Body of pancreas (tissue), 4 donors: ENCODE data around the gene HMOX2. TPM values are rescaled to one million over a fixed set of nuclear protein-coding genes. Genes with fewer than 3 reads are reported as not detected.

Experiments
- ATAC-seq: fragments of 150-250 bp; one replicate; pipeline ENCODE4 v1.9.1; 2016
- DNase-seq, 4 donors: peaks; one replicate each; pipeline ENCODE4 v3.0.0-alpha.2; 2019
- H3K27ac ChIP-seq, 4 donors: fragments of 200-600 bp; sonication (generic); 1 replicate in 3 of 4; 2 replicates in 1 of 4; pipeline versions ENCODE4 v1.5.1 to v1.6.1; 2016 to 2019; ENCODE audit warnings: mild to moderate bottlenecking in 1 of 4, mixed read lengths in 1 of 4, moderate library complexity in 1 of 4
- H3K27me3 ChIP-seq, 2 donors: fragments of 200-600 bp; sonication (generic); one replicate each; pipeline ENCODE4 v1.6.0; 2016; ENCODE audit warnings: mild to moderate bottlenecking in 1 of 2
- H3K36me3 ChIP-seq, 2 donors: fragments of 200-600 bp; sonication (generic); replicated peaks in 1 of 2; 2 replicates each; pipeline ENCODE4 v1.5.1; 2016; ENCODE audit warnings: low read depth in 2 of 2; ENCODE audit not compliant: insufficient read depth in 1 of 2
- H3K4me1 ChIP-seq: fragments of 200-600 bp; sonication (generic); one replicate; pipeline ENCODE4 v1.6.0; 2016
- H3K4me3 ChIP-seq, 2 donors: fragments of 200-600 bp; sonication (generic); 1 replicate in 1 of 2; 2 replicates in 1 of 2; pipeline ENCODE4 v1.5.1; 2016 to 2019
- H3K9me3 ChIP-seq, 3 donors: fragments of 200-600 bp; sonication (generic); 1 replicate in 2 of 3; 2 replicates in 1 of 3; pipeline ENCODE4 v1.5.1; 2016
- POLR2A ChIP-seq, 3 donors: fragments of 450-650 bp; IDR thresholded peaks; one replicate each; pipeline ENCODE4 v1.6.1; 2016; ENCODE audit warnings: antibody characterized with exemption in 3 of 3, mild to moderate bottlenecking in 2 of 3
- WGBS, 2 donors: methylation state at CpG; one replicate each; pipeline ENCODE4 v1.1.5; 2017; 5-methylcytosine and 5-hydroxymethylcytosine counted together
- intact Hi-C: fragments of 100-400 bp; cut with DNase I; formaldehyde crosslinking; loops from one replicate; pipeline ENCODE4 v1.15.1; 2023
- total RNA-seq, 2 donors: library from RNA; depleted of rRNA; stranded (reverse); fragments of >200 nt; gene quantifications; one replicate each; pipeline ENCODE4 v1.1.0, GENCODE V29; 2016
- TF ChIP-seq, protein P1 (sequence below), 7 experiments: fragments of 450-650 bp in 4 of 7; fragments of 200-600 bp in 3 of 7; sonication (generic) in 3 of 7; IDR thresholded peaks; one replicate each; pipeline ENCODE4 v1.5.1; 2016 to 2019; ENCODE audit warnings: antibody characterized with exemption in 7 of 7

Gene HMOX2
- total RNA-seq, 2 donors from 2014 or later: 18.4 to 115 TPM

DNA sequence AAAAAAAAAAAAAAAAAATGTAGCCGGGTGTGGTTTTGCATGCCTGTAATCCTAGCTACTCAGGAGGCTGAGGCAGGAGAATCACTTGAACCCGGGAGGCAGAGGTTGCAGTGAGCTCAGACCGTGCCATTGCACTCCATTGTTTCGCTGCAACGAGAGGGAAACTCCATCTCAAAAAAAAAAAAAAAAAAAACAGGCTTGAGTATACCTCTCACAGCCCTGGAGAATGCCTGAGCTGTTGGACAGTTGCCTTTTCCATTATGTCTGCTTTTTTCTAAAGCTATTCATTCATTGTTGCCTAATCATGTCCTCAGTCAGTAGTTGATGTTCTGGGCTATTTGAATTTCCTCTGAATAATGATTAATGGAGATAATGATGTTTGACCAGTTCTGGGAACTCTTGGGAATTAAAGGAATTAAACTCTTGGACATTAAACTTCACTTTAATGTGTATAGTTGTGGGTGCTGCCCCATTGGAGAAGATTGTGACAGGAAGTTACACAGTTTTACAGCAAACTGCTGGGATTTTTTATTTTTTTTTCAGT is 11.8 kb downstream of the HMOX2 start:
- intact Hi-C loops: no loop called here
- DNase-seq (peak in 3 of 4 donors; percentile 38 to 53 (median 41)), ATAC-seq (peak; percentile 66)
- TF ChIP-seq, protein P1, sequence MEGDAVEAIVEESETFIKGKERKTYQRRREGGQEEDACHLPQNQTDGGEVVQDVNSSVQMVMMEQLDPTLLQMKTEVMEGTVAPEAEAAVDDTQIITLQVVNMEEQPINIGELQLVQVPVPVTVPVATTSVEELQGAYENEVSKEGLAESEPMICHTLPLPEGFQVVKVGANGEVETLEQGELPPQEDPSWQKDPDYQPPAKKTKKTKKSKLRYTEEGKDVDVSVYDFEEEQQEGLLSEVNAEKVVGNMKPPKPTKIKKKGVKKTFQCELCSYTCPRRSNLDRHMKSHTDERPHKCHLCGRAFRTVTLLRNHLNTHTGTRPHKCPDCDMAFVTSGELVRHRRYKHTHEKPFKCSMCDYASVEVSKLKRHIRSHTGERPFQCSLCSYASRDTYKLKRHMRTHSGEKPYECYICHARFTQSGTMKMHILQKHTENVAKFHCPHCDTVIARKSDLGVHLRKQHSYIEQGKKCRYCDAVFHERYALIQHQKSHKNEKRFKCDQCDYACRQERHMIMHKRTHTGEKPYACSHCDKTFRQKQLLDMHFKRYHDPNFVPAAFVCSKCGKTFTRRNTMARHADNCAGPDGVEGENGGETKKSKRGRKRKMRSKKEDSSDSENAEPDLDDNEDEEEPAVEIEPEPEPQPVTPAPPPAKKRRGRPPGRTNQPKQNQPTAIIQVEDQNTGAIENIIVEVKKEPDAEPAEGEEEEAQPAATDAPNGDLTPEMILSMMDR (IDR thresholded peaks at IDR 0.05): no peak
- TF ChIP-seq POLR2A (IDR thresholded peaks at IDR 0.05): no peak
- no peaks in the 10 kb centered on the region for H3K9me3 ChIP-seq
- WGBS, 2 donors: 14 to 22% methylated on average over 5 of the region's 5 CpGs
- no peaks in the 10 kb centered on the region for H3K27me3 ChIP-seq
- no peaks in the 10 kb centered on the region for H3K36me3 ChIP-seq
- no peak overlapping the region for H3K4me3 ChIP-seq
- peak overlapping the region in 3 of 4 donors; percentile 39 to 76 (median 74) for H3K27ac ChIP-seq
- peaks cover 57% of the 10 kb centered on the region for H3K4me1 ChIP-seq

DNA sequence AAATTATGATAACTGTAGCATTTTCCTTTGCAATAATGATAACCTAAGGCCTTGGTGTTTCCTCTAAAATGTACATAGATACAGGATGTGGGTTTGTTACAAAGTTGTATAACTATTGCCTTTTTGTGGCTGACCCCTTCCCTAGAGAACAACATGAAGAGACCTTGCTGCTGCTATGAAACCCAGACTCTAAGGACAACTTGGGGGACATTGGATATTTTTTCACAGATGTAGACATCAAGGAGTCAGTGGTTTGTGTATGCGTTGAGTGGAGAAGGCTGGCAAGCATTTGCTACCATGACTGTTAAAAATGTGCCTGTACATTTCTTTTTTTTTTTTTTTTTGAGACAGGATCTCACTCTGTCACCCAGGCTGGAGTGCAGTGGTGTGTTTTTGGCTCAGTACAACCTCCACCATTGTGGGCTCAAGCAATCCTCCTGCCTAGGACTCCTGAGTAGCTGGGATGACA is 12.3 kb downstream of the HMOX2 start:
- ATAC-seq: no peak

DNA sequence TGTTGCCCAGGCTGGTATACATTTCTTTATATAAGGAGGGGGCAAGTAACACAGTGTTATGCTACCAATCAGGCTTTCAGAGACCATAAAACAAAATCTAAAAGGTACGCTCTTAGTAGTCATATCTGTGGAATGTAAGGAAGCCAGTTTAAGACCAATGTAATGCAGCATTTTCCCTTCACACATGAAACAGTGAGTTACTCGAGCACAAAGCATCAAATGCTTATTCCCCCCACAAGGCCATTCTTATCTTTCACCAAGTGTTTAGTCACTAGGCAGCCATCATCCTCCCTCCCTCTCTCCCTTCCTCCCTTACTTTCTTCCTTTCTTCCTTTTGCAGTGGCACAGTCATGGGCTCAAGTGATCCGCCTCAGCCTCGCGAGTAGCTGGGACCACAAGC is 12.8 kb downstream of the HMOX2 start:
- Histone ChIP-seq H3K27me3 (no peaks in the 10 kb centered on the region), H3K9me3 (no peaks in the 10 kb centered on the region), H3K27ac (peak overlapping the region in 2 of 4 donors; percentile 39 to 76), H3K4me3 (no peak overlapping the region), H3K36me3 (no peaks in the 10 kb centered on the region), H3K4me1 (peaks cover 57% of the 10 kb centered on the region)
- ATAC-seq: no peak
- 88% methylated on average over 5 of the region's 5 CpGs for WGBS, 2 donors
- TF ChIP-seq, protein P1 (IDR thresholded peaks at IDR 0.05): no peak
- TF ChIP-seq POLR2A (IDR thresholded peaks at IDR 0.05): no peak
- no peak for DNase-seq
- intact Hi-C loops: no loop called here

More for the DNA sequence above, 12.3 kb downstream of the HMOX2 start:
- TF ChIP-seq, protein P1 (IDR thresholded peaks at IDR 0.05): no peak
- TF ChIP-seq POLR2A (IDR thresholded peaks at IDR 0.05): no peak
- no peak for DNase-seq
- Histone ChIP-seq H3K36me3 (no peaks in the 10 kb centered on the region), H3K4me3 (no peak overlapping the region), H3K9me3 (no peaks in the 10 kb centered on the region), H3K27me3 (no peaks in the 10 kb centered on the region), H3K27ac (peak overlapping the region in 2 of 4 donors; percentile 39 to 76), H3K4me1 (peaks cover 57% of the 10 kb centered on the region)
- WGBS, 2 donors: 65 to 79% methylated on average over 1 of the region's 1 CpG
- intact Hi-C loops: no loop called here

DNA sequence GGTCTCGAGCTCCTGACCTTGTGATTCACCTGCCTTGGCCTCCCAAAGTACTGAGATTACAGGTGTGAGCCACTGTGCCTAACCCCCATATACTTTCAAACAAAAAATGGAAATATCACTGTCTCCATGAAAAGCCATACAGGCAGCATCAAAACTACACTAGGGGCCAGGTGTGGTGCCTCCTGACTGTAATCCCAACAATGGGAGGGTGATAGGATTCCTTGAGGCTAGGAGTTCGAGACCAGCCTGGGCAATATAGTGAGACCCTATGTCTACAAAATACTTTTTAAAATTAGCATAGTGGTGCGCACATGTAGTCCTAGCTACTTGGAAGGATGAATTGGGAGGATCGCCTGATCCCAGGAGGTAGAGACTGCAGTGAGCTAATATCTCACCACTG is 15.7 kb downstream of the HMOX2 start:
- ATAC-seq: no peak
- no peaks in the 10 kb centered on the region for H3K27me3 ChIP-seq
- intact Hi-C loops: loop anchor here (10.0 kb wide), 1 partner anchor 57 kb away; no protein-coding TSS in a partner anchor
- 83 to 85% methylated on average over 4 of the region's 4 CpGs for WGBS, 2 donors
- H3K4me1 ChIP-seq: peaks cover 51% of the 10 kb centered on the region
- no peak for TF ChIP-seq POLR2A (IDR thresholded peaks at IDR 0.05)
- TF ChIP-seq, protein P1 (IDR thresholded peaks at IDR 0.05): no peak
- DNase-seq: no peak
- no peaks in the 10 kb centered on the region for H3K9me3 ChIP-seq
- peaks cover 0 to 2% of the 10 kb centered on the region in 2 donors for H3K36me3 ChIP-seq
- no peak overlapping the region for H3K27ac ChIP-seq
- H3K4me3 ChIP-seq: no peak overlapping the region
